Choroid plexus epithelial cell (primary cell): Measurements from ENCODE around the gene CXorf49.
A peak's percentile ranks its signal among the peaks of the same experiment; 100 is the strongest.
"Not testable (repeated sequence)": the region's sequence is repeated elsewhere in the genome, so short reads cannot be mapped to it uniquely, and the experiment has no call there.

Source experiments
- DNase-seq: peaks from one replicate; pipeline ENCODE4 v3.0.0-alpha.2; 2010; ENCODE audit warnings: low read depth
- H3K4me3 ChIP-seq: 2 replicates; pipeline ENCODE4 v1.5.1; 2011; ENCODE audit warnings: low read depth, mild to moderate bottlenecking, control low read depth, low read length, moderate library complexity
- CTCF ChIP-seq: conservative IDR thresholded peaks from 2 replicates; pipeline ENCODE4 v1.5.1; 2011; ENCODE audit warnings: low read depth, mild to moderate bottlenecking, control low read depth, inconsistent platforms, low read length, moderate library complexity

Gene CXorf49

GRCh38 chrX:71679575-71680207 lies 38.4 kb downstream of the CXorf49 start:
- no peak for DNase-seq
- no peak for TF ChIP-seq CTCF

GRCh38 chrX:71677195-71677594 lies 40.9 kb downstream of the CXorf49 start:
- not testable (repeated sequence) for H3K4me3 ChIP-seq, DNase-seq

More at GRCh38 chrX:71679575-71680207, 38.4 kb downstream of the CXorf49 start:
- H3K4me3 ChIP-seq, result no peak overlapping the region

GRCh38 chrX:71676068-71676795 lies 41.9 kb downstream of the CXorf49 start:
- not testable (repeated sequence) for H3K4me3 ChIP-seq

GRCh38 chrX:71675636-71676035 lies 42.4 kb downstream of the CXorf49 start:
- not testable (repeated sequence) for DNase-seq, H3K4me3 ChIP-seq

More at GRCh38 chrX:71676068-71676795, 41.9 kb downstream of the CXorf49 start:
- DNase-seq, result not testable (repeated sequence)

GRCh38 chrX:71671938-71672337 lies 46.1 kb downstream of the CXorf49 start:
- no peak for DNase-seq
- no peak for TF ChIP-seq CTCF
- no peak overlapping the region for H3K4me3 ChIP-seq

GRCh38 chrX:71671043-71671780 lies 46.9 kb downstream of the CXorf49 start:
- no peak for TF ChIP-seq CTCF
- DNase-seq, result no peak
- H3K4me3 ChIP-seq, result no peak overlapping the region

GRCh38 chrX:71669947-71670346 lies 48.1 kb downstream of the CXorf49 start:
- H3K4me3 ChIP-seq, result not testable (repeated sequence)
- TF ChIP-seq CTCF, result peak; percentile 52
- DNase-seq, result peak; percentile 21

- no peak for TF ChIP-seq CTCF
- H3K4me3 ChIP-seq, result no peak overlapping the region
- DNase-seq, result no peak
These were observed 48.6 kb downstream of the CXorf49 start for GRCh38 chrX:71669492-71669891.
